ENCODE measurements around the gene LINC00237. TPM values are rescaled to one million over a fixed set of nuclear protein-coding genes. Genes with fewer than 3 reads are reported as not detected.

Gene LINC00237
- total RNA-seq, 1 experiment from 2014 or later = not detected

GRCh38 chr20:21100578-21101452 lies 5.3 kb downstream of the LINC00237 start:
- Mint-ChIP-seq H3K9me3 (ENCODE audit: unreplicated experiment) (no peaks in the 10 kb centered on the region), H3K36me3 (ENCODE audit: insufficient read depth, unreplicated experiment) (no peaks in the 10 kb centered on the region), H3K27me3 (ENCODE audit: insufficient read depth, unreplicated experiment) (no peaks in the 10 kb centered on the region), H3K27ac (ENCODE audit: low read depth, unreplicated experiment) (no peak overlapping the region), H3K4me3 (ENCODE audit: unreplicated experiment) (no peak overlapping the region), H3K4me1 (ENCODE audit: insufficient read depth, unreplicated experiment) (no peaks in the 10 kb centered on the region)
- POLR2A ChIA-PET = interaction anchor here (0.6 kb wide), 1 partner anchor 115 kb away, joined by 3 read pairs; no protein-coding TSS in a partner anchor
- intact Hi-C loops (cut with micrococcal nuclease) = no loop called here
- no TSS peak for BruUV-seq (replicated peaks)
- TF ChIP-seq CTCF (IDR thresholded peaks at IDR 0.05; ENCODE audit: unreplicated experiment) = no peak
- no peak for DNase-seq (ENCODE audit: unreplicated experiment)
- CTCF ChIA-PET = interaction anchor here (0.6 kb wide), 1 partner anchor 232 kb away, joined by 5 read pairs; no protein-coding TSS in a partner anchor

GRCh38 chr20:21099751-21100577 lies 6.2 kb downstream of the LINC00237 start:
- CTCF ChIA-PET = no interaction called here
- no peak overlapping the region for H3K27ac Mint-ChIP-seq (ENCODE audit: low read depth, unreplicated experiment)

GRCh38 chr20:21096321-21097043 lies 9.7 kb downstream of the LINC00237 start:
- intact Hi-C loops (cut with micrococcal nuclease) = no loop called here
- no peaks in the 10 kb centered on the region for H3K9me3 Mint-ChIP-seq (ENCODE audit: unreplicated experiment)
- TF ChIP-seq CTCF (IDR thresholded peaks at IDR 0.05; ENCODE audit: unreplicated experiment) = no peak
- no TSS peak for BruUV-seq (replicated peaks)
- DNase-seq (ENCODE audit: unreplicated experiment) = peak; percentile 80
- no peak overlapping the region for H3K4me3 Mint-ChIP-seq (ENCODE audit: unreplicated experiment)
- no peaks in the 10 kb centered on the region for H3K4me1 Mint-ChIP-seq (ENCODE audit: insufficient read depth, unreplicated experiment)
- H3K36me3 Mint-ChIP-seq (ENCODE audit: insufficient read depth, unreplicated experiment) = no peaks in the 10 kb centered on the region
- CTCF ChIA-PET = interaction anchor here (0.7 to 1.1 kb wide), 3 partner anchors 9 to 159 kb away, joined by 3 to 4 read pairs (median 3); no protein-coding TSS in a partner anchor
- no peak overlapping the region for H3K27ac Mint-ChIP-seq (ENCODE audit: low read depth, unreplicated experiment)
- no peaks in the 10 kb centered on the region for H3K27me3 Mint-ChIP-seq (ENCODE audit: insufficient read depth, unreplicated experiment)
- POLR2A ChIA-PET = interaction anchor here (0.7 to 2.0 kb wide), 4 partner anchors 11 to 28 kb away, joined by 3 to 6 read pairs (median 4); no protein-coding TSS in a partner anchor

More at GRCh38 chr20:21099751-21100577, 6.2 kb downstream of the LINC00237 start:
- POLR2A ChIA-PET = interaction anchor here (0.6 kb wide), 1 partner anchor 24 kb away, joined by 3 read pairs; no protein-coding TSS in a partner anchor
- TF ChIP-seq CTCF (IDR thresholded peaks at IDR 0.05; ENCODE audit: unreplicated experiment) = no peak
- Mint-ChIP-seq H3K27me3 (ENCODE audit: insufficient read depth, unreplicated experiment) (no peaks in the 10 kb centered on the region), H3K36me3 (ENCODE audit: insufficient read depth, unreplicated experiment) (no peaks in the 10 kb centered on the region), H3K9me3 (ENCODE audit: unreplicated experiment) (no peaks in the 10 kb centered on the region), H3K4me1 (ENCODE audit: insufficient read depth, unreplicated experiment) (no peaks in the 10 kb centered on the region), H3K4me3 (ENCODE audit: unreplicated experiment) (no peak overlapping the region)
- no peak for DNase-seq (ENCODE audit: unreplicated experiment)
- intact Hi-C loops (cut with micrococcal nuclease) = no loop called here
- BruUV-seq (replicated peaks) = no TSS peak
